HepG2 (cell line): ENCODE results near the gene GSS. TPM values are rescaled to one million over a fixed set of nuclear protein-coding genes. Genes with fewer than 3 reads are reported as not detected.

Experiments
- ATAC-seq: fragments of 200-7000 bp; cut with Tn5 transposase; 3 replicates; pipeline ENCODE4 v1.9.1; 2020; ENCODE audit warnings: mild to moderate bottlenecking, moderate library complexity
- BruUV-seq: library from RNA; stranded (reverse); fragments of 400-500 nt; replicated peaks from 2 replicates; lab custom pipeline; 2021; lab: Mats Ljungman, UMichigan
- CTCF ChIA-PET: fragments of 300-600 bp; formaldehyde crosslinking; extraction: SDS; loops from one replicate; lab custom pipeline; 2021; ENCODE audit warnings: low total read pairs, inconsistent platforms, low intra/inter-chr PET ratio; lab: Yijun Ruan, JAX
- POLR2A ChIA-PET: fragments of 350-600 bp; sonication (Branson Sonifier 250); formaldehyde crosslinking; loops from one replicate; lab custom pipeline; 2020; ENCODE audit warnings: antibody characterized with exemption, inconsistent platforms; lab: Yijun Ruan, JAX
- DNase-seq: peaks from one replicate; pipeline ENCODE4 v3.0.0-alpha.2; 2015; ENCODE audit warnings: low spot score
- FAIRE-seq: peaks from 3 replicates; lab custom pipeline; 2011; peaks lifted over from hg19 to GRCh38; lab: Jason Lieb, UNC
- H2AFZ ChIP-seq: one replicate; pipeline ENCODE4 v1.6.1; 2011; ENCODE audit warnings: low read length, inconsistent platforms
- H3K27ac ChIP-seq: fragments of 300-600 bp; 3 replicates; pipeline ENCODE4 v1.8.0; 2011; ENCODE audit warnings: mixed run types, mild to moderate bottlenecking, mixed read lengths, low read length, inconsistent platforms; ENCODE audit not compliant: insufficient read depth; ENCODE audit errors: extremely low read length
- H3K27me3 ChIP-seq, 2 experiments: fragments of 200-600 bp in 1 of 2; 2 replicates in 1 of 2; 3 replicates in 1 of 2; pipeline versions ENCODE4 v1.6.0 to v1.8.0; 2011; ENCODE audit warnings: low read length in 2 of 2, mild to moderate bottlenecking in 2 of 2, moderate library complexity in 2 of 2, inconsistent platforms in 1 of 2; ENCODE audit not compliant: insufficient read depth in 2 of 2, control insufficient read depth in 1 of 2
- H3K36me3 ChIP-seq, 2 experiments: fragments of 200-600 bp in 1 of 2; replicated peaks in 1 of 2; 2 replicates in 1 of 2; 3 replicates in 1 of 2; pipeline versions ENCODE4 v1.5.1 to v1.8.0; 2011; ENCODE audit warnings: low read length in 2 of 2, inconsistent platforms in 1 of 2; ENCODE audit not compliant: insufficient read depth in 2 of 2, control insufficient read depth in 1 of 2
- H3K4me1 ChIP-seq: 2 replicates; pipeline ENCODE4 v1.5.1; 2012; ENCODE audit warnings: low read length, inconsistent platforms; ENCODE audit not compliant: insufficient read depth
- H3K4me2 ChIP-seq: 2 replicates; pipeline ENCODE4 v1.6.0; 2011; ENCODE audit warnings: low read depth, low read length, inconsistent platforms
- H3K4me3 ChIP-seq, 3 experiments: fragments of 200-600 bp in 1 of 3; sonication (generic), shearing (Covaris generic) in 1 of 3; replicated peaks in 1 of 3; 2 replicates each; pipeline ENCODE4 v1.5.1; 2011 to 2016; ENCODE audit warnings: low read length in 3 of 3, inconsistent platforms in 2 of 3, low read depth in 2 of 3, mild to moderate bottlenecking in 2 of 3, control low read depth in 1 of 3, mixed read lengths in 1 of 3; ENCODE audit not compliant: insufficient read depth in 1 of 3
- H3K79me2 ChIP-seq: one replicate; pipeline ENCODE4 v1.6.1; 2011; ENCODE audit warnings: low read length, inconsistent platforms; ENCODE audit not compliant: insufficient read depth
- H3K9ac ChIP-seq: 2 replicates; pipeline ENCODE4 v1.6.0; 2011; ENCODE audit warnings: mild to moderate bottlenecking, low read depth, low read length, inconsistent platforms; ENCODE audit not compliant: insufficient read depth
- H3K9me3 ChIP-seq: 2 replicates; pipeline ENCODE4 v1.5.1; 2012; ENCODE audit warnings: mild to moderate bottlenecking, low read length
- H4K20me1 ChIP-seq: 2 replicates; pipeline ENCODE4 v1.6.0; 2011; ENCODE audit warnings: inconsistent platforms, mild to moderate bottlenecking, low read length, moderate library complexity; ENCODE audit not compliant: insufficient read depth
- ARID2 ChIP-seq: sonication (generic); formaldehyde crosslinking; IDR thresholded peaks from 2 replicates; pipeline ENCODE4 v1.8.1; 2022; ENCODE audit warnings: mild to moderate bottlenecking, missing genetic modification reagents, borderline replicate concordance
- JUNB ChIP-seq: sonication (generic); formaldehyde crosslinking; IDR thresholded peaks from 2 replicates; pipeline ENCODE4 v1.8.0; 2022; ENCODE audit warnings: missing genetic modification reagents, mild to moderate bottlenecking, borderline replicate concordance
- MAFF ChIP-seq: IDR thresholded peaks from 2 replicates; pipeline ENCODE4 v1.6.1; 2011; ENCODE audit warnings: low read depth, low read length, improper control_type of control experiment
- MAFK ChIP-seq, 2 experiments: IDR thresholded peaks in 1 of 2; conservative IDR thresholded peaks in 1 of 2; 2 replicates each; pipeline ENCODE4 v1.6.1; 2011; ENCODE audit warnings: improper control_type of control experiment in 2 of 2, low read length in 2 of 2
- RAD51 ChIP-seq: fragments of 450-650 bp; IDR thresholded peaks from 2 replicates; pipeline ENCODE4 v1.6.1; 2016; ENCODE audit warnings: borderline replicate concordance
- ZFYVE20 ChIP-seq: sonication (generic); formaldehyde crosslinking; IDR thresholded peaks from 2 replicates; pipeline ENCODE4 v1.8.0; 2023; ENCODE audit warnings: low read depth, mild to moderate bottlenecking, moderate library complexity, missing genetic modification reagents, borderline replicate concordance
- WGBS: methylation state at CpG from one replicate; pipeline ENCODE4 v1.1.6; 2017; ENCODE audit warnings: low lambda C conversion rate; 5-methylcytosine and 5-hydroxymethylcytosine counted together
- in situ Hi-C: cut with HindIII; loops from 2 replicates; pipeline ENCODE4 v1.10.0; 2017; ENCODE audit warnings: low pct_unique_long_range_greater_than_20kb; ENCODE audit not compliant: extremely low pct_ligation_motif_present
- intact Hi-C: fragments of 100-400 bp; cut with micrococcal nuclease; formaldehyde crosslinking; loops from one replicate; pipeline ENCODE4 v1.10.0; 2022; ENCODE audit not compliant: unreplicated experiment
- polyA plus RNA-seq, 8 experiments: library from polyadenylated mRNA; depleted of rRNA in 3 of 8; stranded (reverse) in 7 of 8; unstranded in 1 of 8; fragments of >200 nt; fragmentation: Illumina TruSeq in 4 of 8; extraction: Trizol in 4 of 8; gene quantifications; 2 replicates each; pipeline versions ENCODE4 v1.2.1 to v1.2.3, GENCODE V29; 2011 to 2016; ENCODE audit warnings: low read depth in 4 of 8, missing spikeins in 1 of 8, mixed read lengths in 1 of 8; ENCODE audit not compliant: insufficient read depth in 1 of 8
- total RNA-seq, 5 experiments: library from RNA; depleted of rRNA; stranded (reverse); fragments of >200 nt; fragmentation: Illumina TruSeq; extraction: Trizol; gene quantifications; 2 replicates each; pipeline ENCODE4 v1.2.3, GENCODE V29; 2016; ENCODE audit warnings: low read depth in 1 of 5
- TF ChIP-seq, protein P1 (sequence below): sonication (generic); formaldehyde crosslinking; IDR thresholded peaks from 2 replicates; pipeline ENCODE4 v1.4.0; 2020; ENCODE audit warnings: mild to moderate bottlenecking, low read depth, missing genetic modification reagents

The GSS gene
- total and polyA plus RNA-seq, 2 of the 13 experiments (the other 11 are each of a cell fraction or from before 2014, with no cell fraction given) = 80.1 to 102 TPM

- no TSS peak for BruUV-seq
- WGBS = 98% methylated on average over 1 of the region's 1 CpG
- peaks cover 16% of the 10 kb centered on the region for H3K4me1 ChIP-seq
- H3K4me2 ChIP-seq = no peak overlapping the region
- FAIRE-seq (no peak), DNase-seq (no peak), ATAC-seq (no peak)
- no peaks in the 10 kb centered on the region for H3K9me3 ChIP-seq
- intact Hi-C loops (no loop called here), in situ Hi-C loops (no loop called here)
- peaks cover 4% of the 10 kb centered on the region; the same call in 1 of the 2 replicates for H4K20me1 ChIP-seq
- CTCF ChIA-PET = no interaction called here
- POLR2A ChIA-PET = interaction anchor here (0.7 to 3.6 kb wide), 2 partner anchors 12 to 14 kb away, joined by 3 to 19 read pairs; partner anchors contain the start of gene ACSS2
- H2AFZ ChIP-seq = no peak overlapping the region
- no peak overlapping the region for H3K4me3 ChIP-seq
- no peaks in the 10 kb centered on the region for H3K27me3 ChIP-seq
- peaks cover 1 to 24% of the 10 kb centered on the region in 2 experiments; a peak in 4 of 5 replicates for H3K36me3 ChIP-seq
- H3K79me2 ChIP-seq = peaks cover 8% of the 10 kb centered on the region
- TF ChIP-seq RAD51 (no peak), MAFF (0 out of 2 replicates have a peak, but pooled peaks have one; percentile 16), ZFYVE20 (CRISPR knock-in tag) (no peak), JUNB (CRISPR knock-in tag) (peak; percentile 36; the same call in 1 of the 2 replicates), MAFK (conservative IDR thresholded peaks at IDR 0.05 in 1 of 2, IDR thresholded peaks at IDR 0.05 in 1 of 2; ENCODE audit: low read length in 2 of 2) (peak; percentile 48 to 52)
- H3K9ac ChIP-seq = no peak overlapping the region
- no peak overlapping the region for H3K27ac ChIP-seq
Observed at GRCh38 chr20:34888468-34888867, 67.1 kb downstream of the GSS start.

DNA sequence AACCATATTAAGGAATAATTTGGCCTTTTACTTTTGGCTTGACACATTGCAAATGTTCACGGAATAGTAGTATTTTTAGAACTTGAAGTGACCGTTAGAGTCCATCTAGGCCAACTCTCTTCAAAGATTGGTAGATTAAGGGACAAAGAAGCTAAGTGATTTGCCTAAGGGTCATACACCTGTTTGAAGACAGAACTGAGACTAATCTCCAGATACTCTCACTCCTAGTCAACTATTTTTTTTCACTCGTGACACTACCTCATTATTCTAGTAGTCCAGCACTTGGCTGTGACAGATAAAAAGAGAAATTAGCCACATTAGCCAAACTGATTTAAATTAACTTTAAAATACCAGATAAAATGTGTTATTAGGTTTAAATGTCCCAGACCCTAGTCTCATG is 68.6 kb downstream of the GSS start:
- BruUV-seq = no TSS peak

More for the DNA sequence above, 68.6 kb downstream of the GSS start:
- Histone ChIP-seq H3K4me1 (peaks cover 16% of the 10 kb centered on the region), H3K4me2 (no peak overlapping the region), H3K27me3 (no peaks in the 10 kb centered on the region), H3K79me2 (peaks cover 5% of the 10 kb centered on the region), H3K36me3 (peaks cover 3 to 35% of the 10 kb centered on the region in 2 experiments; a peak in 4 of 5 replicates), H2AFZ (no peak overlapping the region), H4K20me1 (peaks cover 4% of the 10 kb centered on the region; the same call in 1 of the 2 replicates), H3K9me3 (no peaks in the 10 kb centered on the region), H3K4me3 (no peak overlapping the region), H3K9ac (no peak overlapping the region), H3K27ac (no peak overlapping the region)
- TF ChIP-seq, protein P1, sequence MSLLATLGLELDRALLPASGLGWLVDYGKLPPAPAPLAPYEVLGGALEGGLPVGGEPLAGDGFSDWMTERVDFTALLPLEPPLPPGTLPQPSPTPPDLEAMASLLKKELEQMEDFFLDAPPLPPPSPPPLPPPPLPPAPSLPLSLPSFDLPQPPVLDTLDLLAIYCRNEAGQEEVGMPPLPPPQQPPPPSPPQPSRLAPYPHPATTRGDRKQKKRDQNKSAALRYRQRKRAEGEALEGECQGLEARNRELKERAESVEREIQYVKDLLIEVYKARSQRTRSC (CRISPR knock-in tag) = 0 out of 2 replicates have a peak, but pooled peaks have one; percentile 26
- no peak for TF ChIP-seq ARID2 (CRISPR knock-in tag)
- no peak for FAIRE-seq
- CTCF ChIA-PET = no interaction called here
- no peak for ATAC-seq
- no peak for DNase-seq
- POLR2A ChIA-PET = interaction anchor here (3.6 kb wide), 1 partner anchor 11 kb away, joined by 19 read pairs; the partner anchor contains the start of gene ACSS2
- intact Hi-C loops (no loop called here), in situ Hi-C loops (no loop called here)
- 83% methylated on average over 3 of the region's 3 CpGs for WGBS
